Measurements from ENCODE around the gene PROX1.

PROX1 gene

DNA sequence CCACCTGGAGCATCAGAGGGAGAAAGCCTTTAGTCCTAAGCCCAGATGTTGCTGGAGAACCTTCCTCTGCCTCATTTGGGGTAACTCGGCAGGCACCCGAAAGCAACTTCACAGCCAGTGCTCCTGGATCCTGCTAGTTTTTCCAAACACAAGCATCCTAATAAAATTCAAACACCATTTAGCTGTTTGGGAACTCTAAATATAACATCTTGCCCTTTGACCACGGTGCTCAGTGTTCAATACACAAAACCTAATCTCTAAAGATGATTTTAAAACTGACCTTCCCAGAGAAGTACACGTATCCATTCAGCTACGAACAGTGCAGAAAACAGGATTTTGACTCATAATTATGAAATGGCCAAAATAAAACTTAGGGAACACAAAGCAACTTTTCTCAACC lies 40.3 kb downstream of the PROX1 start:
- Histone ChIP-seq H3K4me3 (ENCODE audit: low read length) (no peak overlapping the region), H3K36me3 (ENCODE audit: insufficient read depth, low read depth, low read length) (no peaks in the 10 kb centered on the region), H3K9ac (ENCODE audit: low read depth, low read length) (no peak overlapping the region; the same call in 1 of the 2 replicates), H3K27me3 (ENCODE audit: insufficient read depth, low read length) (peaks cover 10% of the 10 kb centered on the region; the same call in 1 of the 2 replicates), H3K9me3 (ENCODE audit: insufficient read depth, low read depth, low read length) (no peaks in the 10 kb centered on the region), H3K27ac (ENCODE audit: low read length) (no peak overlapping the region), H3K4me1 (ENCODE audit: insufficient read depth, low read length) (peaks cover 49% of the 10 kb centered on the region)

DNA sequence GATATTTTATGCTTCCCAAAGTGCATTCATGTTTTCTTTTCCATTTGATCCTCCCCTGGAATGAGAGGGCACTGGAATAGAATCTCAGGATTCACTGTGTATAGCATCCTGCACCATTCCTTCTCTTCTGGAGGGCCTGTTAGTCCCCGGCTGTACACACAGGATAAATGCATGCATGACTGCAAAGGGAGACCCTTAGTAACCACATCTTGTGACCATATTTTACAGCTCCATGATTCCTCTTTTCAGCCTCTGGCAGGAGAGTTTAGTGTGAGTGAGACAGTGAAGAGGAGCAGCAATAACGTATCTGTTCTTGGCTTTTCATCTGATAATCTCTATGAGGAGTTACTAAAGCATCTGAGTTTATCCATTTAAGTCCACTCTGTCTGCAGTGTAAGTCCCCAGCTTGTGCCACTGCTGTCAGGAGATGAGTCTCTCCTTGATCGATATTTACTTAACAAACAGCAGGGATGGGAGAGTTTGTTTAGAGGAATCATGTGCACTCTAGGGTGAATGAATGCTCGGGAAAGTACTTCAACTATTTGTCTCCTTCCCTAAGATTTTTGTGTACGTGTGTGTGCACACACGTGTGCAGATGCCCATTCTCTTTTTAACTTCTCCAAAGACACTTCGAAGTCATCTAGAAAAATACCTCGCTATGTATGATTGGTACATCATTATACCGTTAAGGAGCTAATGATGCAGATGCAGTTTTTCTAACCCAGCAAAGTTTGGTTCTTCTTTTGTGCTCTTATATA lies 41.1 kb downstream of the PROX1 start:
- no peaks in the 10 kb centered on the region for H3K9me3 ChIP-seq (ENCODE audit: insufficient read depth, low read depth, low read length)
- H3K27ac ChIP-seq (ENCODE audit: low read length), result no peak overlapping the region
- no peak overlapping the region for H3K4me3 ChIP-seq (ENCODE audit: low read length)
- H3K4me1 ChIP-seq (ENCODE audit: insufficient read depth, low read length), result peaks cover 49% of the 10 kb centered on the region
- H3K36me3 ChIP-seq (ENCODE audit: insufficient read depth, low read depth, low read length), result no peaks in the 10 kb centered on the region
- H3K27me3 ChIP-seq (ENCODE audit: insufficient read depth, low read length), result peaks cover 10% of the 10 kb centered on the region; the same call in 1 of the 2 replicates
- no peak overlapping the region for H3K9ac ChIP-seq (ENCODE audit: low read depth, low read length)

DNA sequence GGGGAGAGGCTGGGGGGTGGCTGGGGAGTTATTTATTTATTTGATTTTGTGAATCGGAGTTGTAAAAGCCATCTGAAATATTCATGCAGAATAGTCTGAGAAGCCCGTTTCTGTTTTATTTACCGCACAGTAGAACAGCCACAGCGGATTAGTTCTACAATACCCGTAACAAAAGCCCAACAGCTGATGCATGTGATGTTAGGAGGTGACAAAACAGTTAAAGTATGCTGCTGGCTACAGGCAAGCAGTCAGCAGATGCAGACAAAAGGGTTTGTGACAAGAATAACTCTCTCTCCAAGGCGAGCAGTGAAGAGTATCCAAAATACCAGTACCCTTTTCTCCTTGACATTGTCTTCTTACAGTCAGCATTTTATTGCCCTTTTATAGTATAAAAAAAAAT lies 42.0 kb downstream of the PROX1 start:
- Histone ChIP-seq H3K27me3 (ENCODE audit: insufficient read depth, low read length) (peaks cover 10% of the 10 kb centered on the region; the same call in 1 of the 2 replicates), H3K36me3 (ENCODE audit: insufficient read depth, low read depth, low read length) (no peaks in the 10 kb centered on the region), H3K9me3 (ENCODE audit: insufficient read depth, low read depth, low read length) (no peaks in the 10 kb centered on the region), H3K4me1 (ENCODE audit: insufficient read depth, low read length) (peaks cover 49% of the 10 kb centered on the region), H3K27ac (ENCODE audit: low read length) (no peak overlapping the region), H3K9ac (ENCODE audit: low read depth, low read length) (no peak overlapping the region), H3K4me3 (ENCODE audit: low read length) (no peak overlapping the region)

DNA sequence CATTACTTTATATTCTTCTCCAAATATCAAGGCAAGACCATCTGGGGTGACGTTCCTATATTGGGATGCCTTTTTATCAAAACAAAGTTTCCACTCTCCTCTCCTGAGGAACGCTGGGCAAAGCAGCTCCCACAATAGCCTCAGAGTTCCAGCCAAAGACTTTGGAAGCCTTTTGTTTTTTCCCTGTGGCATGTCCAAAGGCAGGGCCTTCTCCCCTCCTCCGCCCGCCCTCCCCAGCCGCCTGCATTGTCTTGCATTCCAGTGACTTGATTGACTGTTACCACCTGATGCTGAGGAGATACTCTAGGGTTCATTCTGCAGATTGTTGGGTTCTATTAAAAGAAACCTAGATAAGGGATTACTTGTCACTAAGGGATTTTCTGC lies 43.5 kb downstream of the PROX1 start:
- H3K27ac ChIP-seq (ENCODE audit: low read length), result no peak overlapping the region
- H3K9ac ChIP-seq (ENCODE audit: low read depth, low read length), result peak overlapping the region; percentile 13; the same call in 1 of the 2 replicates
- H3K4me3 ChIP-seq (ENCODE audit: low read length), result peak overlapping the region; percentile 35
- H3K9me3 ChIP-seq (ENCODE audit: insufficient read depth, low read depth, low read length), result no peaks in the 10 kb centered on the region
- H3K27me3 ChIP-seq (ENCODE audit: insufficient read depth, low read length), result peaks cover 10% of the 10 kb centered on the region; the same call in 1 of the 2 replicates
- peaks cover 49% of the 10 kb centered on the region for H3K4me1 ChIP-seq (ENCODE audit: insufficient read depth, low read length)
- H3K36me3 ChIP-seq (ENCODE audit: insufficient read depth, low read depth, low read length), result no peaks in the 10 kb centered on the region

DNA sequence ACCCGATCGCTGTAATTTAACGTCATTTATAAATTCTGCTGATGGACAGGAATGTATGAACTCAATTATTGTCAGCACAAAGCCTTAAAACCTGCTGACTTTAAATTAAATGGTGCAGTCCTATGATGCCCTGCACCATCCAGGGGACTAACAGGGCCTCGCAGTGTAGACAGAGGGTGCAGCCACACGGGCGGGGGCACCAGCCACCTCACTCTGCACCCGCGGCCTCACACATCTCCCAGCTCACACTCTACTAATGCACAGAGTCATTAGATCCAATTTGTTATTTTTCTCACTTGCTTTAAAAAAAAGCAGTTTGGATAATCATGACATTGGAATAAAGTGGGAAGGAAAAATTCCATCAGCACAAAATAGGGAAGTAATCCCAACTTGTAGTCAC lies 49.7 kb downstream of the PROX1 start:
- H3K4me1 ChIP-seq (ENCODE audit: insufficient read depth, low read length), result no peaks in the 10 kb centered on the region
- H3K27ac ChIP-seq (ENCODE audit: low read length), result no peak overlapping the region
- H3K27me3 ChIP-seq (ENCODE audit: insufficient read depth, low read length), result no peaks in the 10 kb centered on the region
- H3K4me3 ChIP-seq (ENCODE audit: low read length), result no peak overlapping the region
- no peak overlapping the region for H3K9ac ChIP-seq (ENCODE audit: low read depth, low read length)
- no peaks in the 10 kb centered on the region for H3K9me3 ChIP-seq (ENCODE audit: insufficient read depth, low read depth, low read length)
- no peaks in the 10 kb centered on the region for H3K36me3 ChIP-seq (ENCODE audit: insufficient read depth, low read depth, low read length)

DNA sequence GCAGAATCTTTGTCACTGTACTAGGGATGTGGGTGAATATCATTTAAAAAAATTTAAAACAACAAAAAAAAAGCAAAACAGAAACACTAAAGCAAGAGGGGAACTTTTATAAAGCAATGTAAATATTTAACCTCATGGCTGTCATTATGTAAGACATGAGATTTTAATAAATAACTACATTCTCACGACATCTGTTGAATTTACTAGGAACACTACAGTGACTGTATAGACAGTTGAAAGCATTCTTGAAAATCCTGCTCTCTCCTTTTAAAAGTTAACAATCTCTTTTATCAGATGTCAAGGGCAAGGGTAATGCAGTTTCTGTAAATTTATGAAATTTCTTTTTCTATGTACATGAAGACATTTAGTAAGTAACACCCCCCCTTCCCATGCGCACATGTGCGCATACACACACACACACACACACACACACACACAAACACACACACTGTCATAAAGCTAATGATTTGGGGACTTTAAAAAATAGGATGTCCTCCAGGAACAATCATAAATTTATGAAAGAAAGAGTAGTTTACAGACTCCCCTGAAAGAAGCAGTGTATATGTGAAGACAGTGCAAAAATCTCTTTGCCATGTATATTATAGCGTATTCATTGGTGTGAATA lies 51.7 kb downstream of the PROX1 start:
- H3K36me3 ChIP-seq (ENCODE audit: insufficient read depth, low read depth, low read length), result no peaks in the 10 kb centered on the region
- H3K27ac ChIP-seq (ENCODE audit: low read length), result no peak overlapping the region
- H3K27me3 ChIP-seq (ENCODE audit: insufficient read depth, low read length), result no peaks in the 10 kb centered on the region
- H3K9me3 ChIP-seq (ENCODE audit: insufficient read depth, low read depth, low read length), result no peaks in the 10 kb centered on the region
- no peak overlapping the region for H3K9ac ChIP-seq (ENCODE audit: low read depth, low read length)
- no peak overlapping the region for H3K4me3 ChIP-seq (ENCODE audit: low read length)
- H3K4me1 ChIP-seq (ENCODE audit: insufficient read depth, low read length), result no peaks in the 10 kb centered on the region; the same call in 1 of the 2 replicates

DNA sequence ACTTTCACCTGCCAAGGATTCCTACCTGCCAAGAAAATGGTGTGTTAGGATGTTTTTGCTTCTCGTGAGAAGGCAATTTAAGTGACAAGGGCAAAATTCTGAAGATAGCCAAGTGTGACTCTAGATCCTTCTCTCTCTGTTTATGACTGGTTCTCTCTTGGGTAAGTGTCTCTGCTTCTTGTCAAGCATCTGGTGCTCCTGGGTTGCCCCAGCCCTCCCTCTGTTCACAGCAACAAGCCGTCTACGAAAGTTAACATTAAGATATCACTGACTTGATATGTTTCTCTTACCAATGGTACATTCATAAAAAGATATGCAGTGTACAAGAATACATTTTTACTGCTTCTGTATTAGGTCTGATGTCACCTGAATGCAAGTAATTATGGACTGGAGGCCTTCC lies 55.4 kb downstream of the PROX1 start:
- Histone ChIP-seq H3K27ac (ENCODE audit: low read length) (no peak overlapping the region), H3K9me3 (ENCODE audit: insufficient read depth, low read depth, low read length) (no peaks in the 10 kb centered on the region), H3K9ac (ENCODE audit: low read depth, low read length) (no peak overlapping the region), H3K36me3 (ENCODE audit: insufficient read depth, low read depth, low read length) (no peaks in the 10 kb centered on the region), H3K27me3 (ENCODE audit: insufficient read depth, low read length) (no peaks in the 10 kb centered on the region), H3K4me1 (ENCODE audit: insufficient read depth, low read length) (no peaks in the 10 kb centered on the region; the same call in 1 of the 2 replicates), H3K4me3 (ENCODE audit: low read length) (no peak overlapping the region)

- no peaks in the 10 kb centered on the region for H3K36me3 ChIP-seq (ENCODE audit: insufficient read depth, low read depth, low read length)
- no peak overlapping the region for H3K4me3 ChIP-seq (ENCODE audit: low read length)
- no peaks in the 10 kb centered on the region for H3K27me3 ChIP-seq (ENCODE audit: insufficient read depth, low read length)
- peaks cover 9% of the 10 kb centered on the region for H3K9me3 ChIP-seq (ENCODE audit: insufficient read depth, low read depth, low read length)
- H3K9ac ChIP-seq (ENCODE audit: low read depth, low read length), result no peak overlapping the region
- H3K4me1 ChIP-seq (ENCODE audit: insufficient read depth, low read length), result no peaks in the 10 kb centered on the region; the same call in 1 of the 2 replicates
- no peak overlapping the region for H3K27ac ChIP-seq (ENCODE audit: low read length)
Measured at GRCh38 chr1:214044438-214045214, 56.9 kb downstream of the PROX1 start.

GRCh38 chr1:214050513-214051401 lies 63.0 kb downstream of the PROX1 start:
- H3K9me3 ChIP-seq (ENCODE audit: insufficient read depth, low read depth, low read length), result peaks cover 9% of the 10 kb centered on the region
- H3K36me3 ChIP-seq (ENCODE audit: insufficient read depth, low read depth, low read length), result no peaks in the 10 kb centered on the region
- H3K4me3 ChIP-seq (ENCODE audit: low read length), result no peak overlapping the region
- H3K4me1 ChIP-seq (ENCODE audit: insufficient read depth, low read length), result no peaks in the 10 kb centered on the region
- no peak overlapping the region for H3K9ac ChIP-seq (ENCODE audit: low read depth, low read length)
- no peak overlapping the region for H3K27ac ChIP-seq (ENCODE audit: low read length)
- H3K27me3 ChIP-seq (ENCODE audit: insufficient read depth, low read length), result no peaks in the 10 kb centered on the region

- Histone ChIP-seq H3K4me1 (ENCODE audit: insufficient read depth, low read length) (no peaks in the 10 kb centered on the region), H3K27me3 (ENCODE audit: insufficient read depth, low read length) (no peaks in the 10 kb centered on the region), H3K4me3 (ENCODE audit: low read length) (no peak overlapping the region), H3K9me3 (ENCODE audit: insufficient read depth, low read depth, low read length) (peaks cover 9% of the 10 kb centered on the region), H3K27ac (ENCODE audit: low read length) (no peak overlapping the region), H3K36me3 (ENCODE audit: insufficient read depth, low read depth, low read length) (no peaks in the 10 kb centered on the region), H3K9ac (ENCODE audit: low read depth, low read length) (no peak overlapping the region)
Measured at GRCh38 chr1:214051786-214052185, 64.0 kb downstream of the PROX1 start.

DNA sequence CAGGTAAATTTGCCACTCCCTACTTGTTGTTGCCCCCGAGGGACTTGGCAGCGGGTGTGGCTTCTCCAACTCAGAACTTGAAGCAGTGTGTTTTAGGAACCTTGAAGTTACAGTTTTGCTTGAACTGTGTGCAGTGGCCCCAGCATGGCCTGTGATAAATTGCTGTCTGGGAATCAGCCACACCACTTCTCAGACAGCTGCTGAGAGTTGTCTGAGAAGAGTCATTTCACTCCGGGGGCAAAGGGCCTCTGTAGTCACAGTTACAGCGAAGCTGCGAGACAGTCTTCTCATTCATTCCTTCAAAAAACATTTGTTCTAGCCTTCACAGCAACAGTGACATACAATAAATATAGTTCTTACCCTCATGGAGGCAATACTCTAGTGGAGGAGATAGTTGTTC lies 70.3 kb downstream of the PROX1 start:
- Histone ChIP-seq H3K27ac (ENCODE audit: low read length) (no peak overlapping the region), H3K9ac (ENCODE audit: low read depth, low read length) (no peak overlapping the region), H3K36me3 (ENCODE audit: insufficient read depth, low read depth, low read length) (no peaks in the 10 kb centered on the region), H3K4me1 (ENCODE audit: insufficient read depth, low read length) (no peaks in the 10 kb centered on the region), H3K9me3 (ENCODE audit: insufficient read depth, low read depth, low read length) (no peaks in the 10 kb centered on the region), H3K27me3 (ENCODE audit: insufficient read depth, low read length) (no peaks in the 10 kb centered on the region), H3K4me3 (ENCODE audit: low read length) (no peak overlapping the region)

All from iPS-20b (cell line).